Left lung (tissue), 10 donors: ENCODE measurements around the gene SYT14. TPM values are rescaled to one million over a fixed set of nuclear protein-coding genes. Genes with fewer than 3 reads are reported as not detected.

ENCODE experiments used
- ATAC-seq: fragments of 200-7000 bp; cut with Tn5 transposase; one replicate; pipeline ENCODE4 v1.9.1; 2020; ENCODE audit warnings: moderate library complexity
- DNase-seq, 4 donors: peaks; one replicate each; pipeline ENCODE4 v3.0.0-alpha.2; 2013 to 2020
- H3K27ac ChIP-seq, 2 donors: fragments of 200-600 bp; sonication (generic) in 1 of 2; one replicate each; pipeline versions ENCODE4 v1.5.0 to v1.8.0; 2020 to 2021
- H3K27me3 ChIP-seq, 2 donors: fragments of 200-600 bp; sonication (generic) in 1 of 2; one replicate each; pipeline versions ENCODE4 v1.5.0 to v1.8.0; 2020 to 2021
- H3K36me3 ChIP-seq, 2 donors: fragments of 200-600 bp; sonication (generic) in 1 of 2; one replicate each; pipeline versions ENCODE4 v1.5.0 to v1.8.0; 2020 to 2021
- H3K4me1 ChIP-seq, 2 donors: fragments of 200-600 bp; one replicate each; pipeline ENCODE4 v1.8.0; 2021
- H3K4me3 ChIP-seq, 2 donors: fragments of 200-600 bp; sonication (generic) in 1 of 2; one replicate each; pipeline versions ENCODE4 v1.5.0 to v1.8.0; 2020 to 2021; ENCODE audit warnings: mild to moderate bottlenecking in 1 of 2
- H3K9me3 ChIP-seq, 2 donors: fragments of 200-600 bp; sonication (generic) in 1 of 2; one replicate each; pipeline versions ENCODE4 v1.5.0 to v1.8.0; 2020 to 2021
- intact Hi-C, 2 donors: fragments of 100-400 bp; cut with DNase I; formaldehyde crosslinking; loops; one replicate each; pipeline versions ENCODE4 v1.11.2 to v1.14.2; 2022
- polyA plus RNA-seq, 6 donors: library from polyadenylated mRNA; unstranded; fragments of 120-200 nt; gene quantifications; one replicate each; pipeline ENCODE4 v1.2.1, GENCODE V29; 2013; ENCODE audit not compliant: insufficient read length in 6 of 6
- total RNA-seq, 2 donors: library from RNA; stranded (reverse); fragmentation: NEBNext Ultra II Directional; extraction: Animal tissue kit (Norgen Biotek cat#: 25700); gene quantifications; one replicate each; pipeline ENCODE4 v1.2.1, GENCODE V29; 2021
- TF ChIP-seq, protein P1 (sequence below), 2 donors: fragments of 200-600 bp; sonication (generic) in 1 of 2; IDR thresholded peaks; one replicate each; pipeline versions ENCODE4 v1.5.0 to v1.8.0; 2021; ENCODE audit warnings: antibody characterized with exemption in 2 of 2
- donor health status: DM: no; HTN: yes; CAD: no.
- donor health status: DM: no; HTN: no; CAD: no.

SYT14 gene
- total and polyA plus RNA-seq, 8 donors, result 0.16 to 1.1 (median 0.34) TPM; not detected in 1

DNA sequence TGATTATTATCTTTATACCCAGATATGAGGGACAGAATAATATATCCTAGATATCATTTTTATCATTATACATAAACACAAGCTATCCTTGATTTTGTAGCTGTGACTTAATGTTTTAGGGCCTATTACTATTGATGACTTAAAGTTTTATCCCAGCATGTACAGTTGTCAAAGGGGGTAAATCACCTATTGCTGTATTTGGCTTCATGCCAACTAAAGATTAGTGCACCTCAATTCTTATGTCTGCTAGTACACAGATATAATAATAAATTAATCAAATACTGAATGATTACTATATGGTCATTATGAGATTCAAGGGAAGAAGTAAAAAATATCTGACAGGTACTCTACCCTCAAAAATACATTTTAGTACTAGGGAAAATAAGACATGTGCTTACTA lies 84.0 kb downstream of the SYT14 start:
- no peaks in the 10 kb centered on the region for H3K27me3 ChIP-seq
- H3K27ac ChIP-seq, result no peak overlapping the region
- TF ChIP-seq, protein P1, sequence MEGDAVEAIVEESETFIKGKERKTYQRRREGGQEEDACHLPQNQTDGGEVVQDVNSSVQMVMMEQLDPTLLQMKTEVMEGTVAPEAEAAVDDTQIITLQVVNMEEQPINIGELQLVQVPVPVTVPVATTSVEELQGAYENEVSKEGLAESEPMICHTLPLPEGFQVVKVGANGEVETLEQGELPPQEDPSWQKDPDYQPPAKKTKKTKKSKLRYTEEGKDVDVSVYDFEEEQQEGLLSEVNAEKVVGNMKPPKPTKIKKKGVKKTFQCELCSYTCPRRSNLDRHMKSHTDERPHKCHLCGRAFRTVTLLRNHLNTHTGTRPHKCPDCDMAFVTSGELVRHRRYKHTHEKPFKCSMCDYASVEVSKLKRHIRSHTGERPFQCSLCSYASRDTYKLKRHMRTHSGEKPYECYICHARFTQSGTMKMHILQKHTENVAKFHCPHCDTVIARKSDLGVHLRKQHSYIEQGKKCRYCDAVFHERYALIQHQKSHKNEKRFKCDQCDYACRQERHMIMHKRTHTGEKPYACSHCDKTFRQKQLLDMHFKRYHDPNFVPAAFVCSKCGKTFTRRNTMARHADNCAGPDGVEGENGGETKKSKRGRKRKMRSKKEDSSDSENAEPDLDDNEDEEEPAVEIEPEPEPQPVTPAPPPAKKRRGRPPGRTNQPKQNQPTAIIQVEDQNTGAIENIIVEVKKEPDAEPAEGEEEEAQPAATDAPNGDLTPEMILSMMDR (IDR thresholded peaks at IDR 0.05), result no peak
- no peak for DNase-seq
- H3K4me3 ChIP-seq, result no peak overlapping the region
- no peak for ATAC-seq
- H3K36me3 ChIP-seq, result no peaks in the 10 kb centered on the region
- intact Hi-C loops, result no loop called here
- no peaks in the 10 kb centered on the region for H3K9me3 ChIP-seq
- H3K4me1 ChIP-seq, result no peaks in the 10 kb centered on the region

GRCh38 chr1:210024282-210024681 lies 86.3 kb downstream of the SYT14 start:
- H3K9me3 ChIP-seq, result no peaks in the 10 kb centered on the region

DNA sequence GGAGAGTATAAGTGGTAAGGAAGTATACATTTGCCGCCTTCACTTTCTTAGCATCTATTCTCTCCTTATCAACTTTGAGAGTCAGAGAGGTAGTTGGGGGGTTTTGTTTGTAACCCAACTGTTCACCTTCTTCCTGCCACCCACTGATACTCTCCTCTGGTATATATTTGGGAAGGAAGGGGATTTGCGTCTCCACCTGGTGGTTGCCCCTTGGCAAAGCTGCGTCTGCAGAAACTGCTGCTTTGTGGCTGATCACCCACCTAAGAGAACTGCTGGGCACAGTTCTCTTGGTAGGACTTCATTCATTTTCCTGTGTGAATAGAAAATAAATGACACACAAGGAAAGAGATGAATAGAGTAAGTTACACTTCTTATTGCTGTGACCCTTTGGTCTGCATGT lies 87.0 kb downstream of the SYT14 start:
- H3K27ac ChIP-seq, result no peak overlapping the region
- no peak for ATAC-seq
- no peaks in the 10 kb centered on the region for H3K36me3 ChIP-seq
- H3K4me1 ChIP-seq, result no peaks in the 10 kb centered on the region
- no peak overlapping the region for H3K4me3 ChIP-seq
- intact Hi-C loops, result no loop called here
- H3K9me3 ChIP-seq, result no peaks in the 10 kb centered on the region
- TF ChIP-seq, protein P1 (IDR thresholded peaks at IDR 0.05), result no peak
- no peak for DNase-seq
- H3K27me3 ChIP-seq, result no peaks in the 10 kb centered on the region

More at GRCh38 chr1:210024282-210024681, 86.3 kb downstream of the SYT14 start:
- H3K27ac ChIP-seq, result no peak overlapping the region
- ATAC-seq, result no peak
- no peaks in the 10 kb centered on the region for H3K36me3 ChIP-seq
- intact Hi-C loops, result no loop called here
- no peaks in the 10 kb centered on the region for H3K4me1 ChIP-seq
- no peak for DNase-seq
- TF ChIP-seq, protein P1 (IDR thresholded peaks at IDR 0.05), result no peak
- no peak overlapping the region for H3K4me3 ChIP-seq
- H3K27me3 ChIP-seq, result no peaks in the 10 kb centered on the region

- ATAC-seq, result no peak
- intact Hi-C loops, result no loop called here
These were observed 87.9 kb downstream of the SYT14 start for GRCh38 chr1:210025870-210026269.

DNA sequence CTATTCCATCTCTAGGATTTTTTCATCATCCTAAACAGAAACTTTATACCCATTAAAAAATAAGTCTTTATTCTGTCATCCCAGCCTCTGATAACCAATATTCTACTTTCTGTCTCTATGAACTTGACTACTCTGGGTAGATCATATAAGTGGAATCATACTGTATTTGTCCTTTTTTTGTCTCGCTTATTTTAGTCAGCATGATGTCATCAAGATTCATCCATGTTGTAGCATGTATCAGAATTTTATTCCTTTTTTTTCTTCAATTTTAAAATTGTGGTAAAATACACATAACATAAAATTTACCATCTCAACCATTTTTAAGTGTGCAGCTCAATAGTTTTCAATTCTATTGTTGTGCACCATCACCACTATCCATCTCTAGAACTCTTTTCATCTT lies 90.0 kb downstream of the SYT14 start:
- H3K27ac ChIP-seq, result no peak overlapping the region
- H3K4me1 ChIP-seq, result no peaks in the 10 kb centered on the region
- H3K36me3 ChIP-seq, result no peaks in the 10 kb centered on the region
- ATAC-seq, result no peak
- TF ChIP-seq, protein P1 (IDR thresholded peaks at IDR 0.05), result no peak
- DNase-seq, result no peak
- H3K27me3 ChIP-seq, result no peaks in the 10 kb centered on the region
- no peak overlapping the region for H3K4me3 ChIP-seq
- no peaks in the 10 kb centered on the region for H3K9me3 ChIP-seq
- intact Hi-C loops, result no loop called here

More at GRCh38 chr1:210025870-210026269, 87.9 kb downstream of the SYT14 start:
- DNase-seq, result no peak
- H3K27me3 ChIP-seq, result no peaks in the 10 kb centered on the region
- H3K4me3 ChIP-seq, result no peak overlapping the region
- TF ChIP-seq, protein P1 (IDR thresholded peaks at IDR 0.05), result no peak
- H3K4me1 ChIP-seq, result no peaks in the 10 kb centered on the region
- no peak overlapping the region for H3K27ac ChIP-seq
- H3K9me3 ChIP-seq, result no peaks in the 10 kb centered on the region
- no peaks in the 10 kb centered on the region for H3K36me3 ChIP-seq
